HG03025 (cell line): ENCODE measurements around the gene CEMIP2.
A peak's percentile ranks its signal among the peaks of the same experiment; 100 is the strongest.

ENCODE experiments used
- ATAC-seq: cut with Tn5 transposase; IDR thresholded peaks from one replicate; pipeline ENCODE4 v1.9.1; 2021; ENCODE audit warnings: mild to moderate bottlenecking, moderate library complexity; ENCODE audit not compliant: unreplicated experiment, low FRiP score

The CEMIP2 gene

GRCh38 chr9:71778085-71778484 lies 9.8 kb upstream of the CEMIP2 start:
- no peak for ATAC-seq

- no peak for ATAC-seq
These were observed 6.6 kb upstream of the CEMIP2 start for GRCh38 chr9:71774920-71775319.

- ATAC-seq = no peak
These were observed 4.4 kb upstream of the CEMIP2 start for GRCh38 chr9:71772726-71773125.

- ATAC-seq = no peak
These were observed 1.9 kb upstream of the CEMIP2 start for GRCh38 chr9:71770170-71770569.

GRCh38 chr9:71769175-71770161 lies 1.2 kb upstream of the CEMIP2 start:
- peak; percentile 20 for ATAC-seq

GRCh38 chr9:71767776-71768321 lies 464 bp downstream of the CEMIP2 start:
- ATAC-seq = no peak

- no peak for ATAC-seq
These were observed 1.0 kb downstream of the CEMIP2 start for GRCh38 chr9:71767163-71767775.

- no peak for ATAC-seq
These were observed 1.6 kb downstream of the CEMIP2 start for GRCh38 chr9:71766663-71767062.

- no peak for ATAC-seq
These were observed 2.6 kb downstream of the CEMIP2 start for GRCh38 chr9:71765693-71766092.

GRCh38 chr9:71764891-71765290 lies 3.4 kb downstream of the CEMIP2 start:
- no peak for ATAC-seq

- no peak for ATAC-seq
These were observed 3.9 kb downstream of the CEMIP2 start for GRCh38 chr9:71764463-71764862.

- no peak for ATAC-seq
These were observed 4.5 kb downstream of the CEMIP2 start for GRCh38 chr9:71763832-71764231.

GRCh38 chr9:71762900-71763653 lies 5.2 kb downstream of the CEMIP2 start:
- ATAC-seq = no peak

- ATAC-seq = no peak
These were observed 6.4 kb downstream of the CEMIP2 start for GRCh38 chr9:71761938-71762353.

GRCh38 chr9:71760901-71761300 lies 7.4 kb downstream of the CEMIP2 start:
- no peak for ATAC-seq

GRCh38 chr9:71758785-71759184 lies 9.5 kb downstream of the CEMIP2 start:
- ATAC-seq = no peak

GRCh38 chr9:71758277-71758676 lies 10.0 kb downstream of the CEMIP2 start:
- ATAC-seq = no peak

GRCh38 chr9:71756753-71757152 lies 11.6 kb downstream of the CEMIP2 start:
- ATAC-seq = no peak

- ATAC-seq = no peak
These were observed 12.4 kb downstream of the CEMIP2 start for GRCh38 chr9:71755869-71756268.

GRCh38 chr9:71755230-71755629 lies 13.1 kb downstream of the CEMIP2 start:
- ATAC-seq = no peak

- no peak for ATAC-seq
These were observed 14.2 kb downstream of the CEMIP2 start for GRCh38 chr9:71754151-71754550.
